HCT116 (cell line): ENCODE data around the gene SLC5A4. TPM values are rescaled to one million over a fixed set of nuclear protein-coding genes. Genes with fewer than 3 reads are reported as not detected.

Experiments
- ATAC-seq: fragments of 200-7000 bp; cut with Tn5 transposase; 2 replicates; pipeline ENCODE4 v1.9.1; 2020; ENCODE audit warnings: mild to moderate bottlenecking, moderate library complexity
- BruUV-seq: library from RNA; stranded (reverse); fragments of 400-500 nt; replicated peaks from 2 replicates; lab custom pipeline; 2021; lab: Mats Ljungman, UMichigan
- CTCF ChIA-PET: fragments of 300-600 bp; sonication (Branson Sonifier 250); formaldehyde crosslinking; loops from one replicate; lab custom pipeline; 2021; ENCODE audit warnings: antibody characterized with exemption; lab: Charles Lee
- POLR2A ChIA-PET: fragments of 300-600, 350-600 bp; sonication (Branson Sonifier 250); formaldehyde crosslinking; loops from one replicate; lab custom pipeline; 2021; ENCODE audit warnings: antibody characterized with exemption; lab: Charles Lee
- RAD21 ChIA-PET, 2 experiments: fragments of 300-600 bp; sonication (Branson Sonifier 250); formaldehyde crosslinking; loops; one replicate each; lab custom pipeline; 2023; ENCODE audit warnings: low total read pairs in 2 of 2; ENCODE audit not compliant: uncharacterized antibody in 2 of 2, unreplicated experiment in 2 of 2, low non-redundant PET in 1 of 2; lab: Charles Lee
- DNase-seq: peaks from one replicate; pipeline ENCODE4 v3.0.0-alpha.2; 2010; ENCODE audit warnings: low read depth, low spot score
- H2AFZ ChIP-seq: fragments of 200-600 bp; shearing (Covaris generic), sonication (generic); 2 replicates; pipeline ENCODE4 v1.6.1; 2017; ENCODE audit warnings: low read depth, mixed run types, mixed read lengths, antibody characterized with exemption, low read length; ENCODE audit not compliant: poor library complexity, severe bottlenecking
- H3K27ac ChIP-seq: 2 replicates; pipeline ENCODE4 v1.5.1; 2012; ENCODE audit warnings: low read depth, low read length
- H3K27me3 ChIP-seq: fragments of 200-600 bp; sonication (generic); 2 replicates; pipeline ENCODE4 v1.6.1; 2016; ENCODE audit warnings: mixed run types, low read length, mixed read lengths; ENCODE audit not compliant: insufficient read depth
- H3K36me3 ChIP-seq, 2 experiments: fragments of 200-500 bp in 1 of 2; fragments of 200-600 bp in 1 of 2; sonication (Bioruptor generic) in 1 of 2; sonication (generic) in 1 of 2; 2 replicates each; pipeline versions ENCODE4 v1.5.1 to v1.6.1; 2014 to 2016; ENCODE audit warnings: low read length in 2 of 2, inconsistent platforms in 1 of 2, mixed read lengths in 1 of 2, mixed run types in 1 of 2; ENCODE audit not compliant: insufficient read depth in 2 of 2, control insufficient read depth in 1 of 2
- H3K4me1 ChIP-seq, 2 experiments: fragments of 200-600 bp in 1 of 2; sonication (generic) in 1 of 2; 2 replicates each; pipeline versions ENCODE4 v1.5.1 to v1.6.1; 2012 to 2017; ENCODE audit warnings: low read length in 2 of 2, inconsistent platforms in 1 of 2, mild to moderate bottlenecking in 1 of 2, mixed read lengths in 1 of 2, mixed run types in 1 of 2, moderate library complexity in 1 of 2; ENCODE audit not compliant: insufficient read depth in 2 of 2, control insufficient read depth in 1 of 2
- H3K4me2 ChIP-seq: fragments of 200-600 bp; sonication (generic); 2 replicates; pipeline ENCODE4 v1.6.1; 2017; ENCODE audit warnings: mixed run types, low read length, mixed read lengths
- H3K4me3 ChIP-seq, 2 experiments: fragments of 200-600 bp in 1 of 2; sonication (generic) in 1 of 2; replicated peaks in 1 of 2; 2 replicates each; pipeline ENCODE4 v1.5.1; 2011 to 2016; ENCODE audit warnings: low read length in 2 of 2, control low read depth in 1 of 2, low read depth in 1 of 2, mild to moderate bottlenecking in 1 of 2, mixed read lengths in 1 of 2, mixed run types in 1 of 2
- H3K79me2 ChIP-seq: fragments of 200-600 bp; sonication (generic); 2 replicates; pipeline ENCODE4 v1.6.1; 2017; ENCODE audit warnings: mild to moderate bottlenecking, mixed run types, low read length, moderate library complexity, mixed read lengths; ENCODE audit not compliant: insufficient read depth
- H3K9ac ChIP-seq: fragments of 200-600 bp; sonication (generic); 2 replicates; pipeline ENCODE4 v1.6.1; 2016; ENCODE audit warnings: low read length, mixed read lengths
- H3K9me2 ChIP-seq: fragments of 200-600 bp; sonication (generic), shearing (Covaris generic); 2 replicates; pipeline ENCODE4 v1.6.1; 2017; ENCODE audit warnings: mixed run types, mild to moderate bottlenecking, moderate library complexity; ENCODE audit not compliant: insufficient read depth
- H3K9me3 ChIP-seq, 2 experiments: fragments of 200-500 bp in 1 of 2; fragments of 200-600 bp in 1 of 2; sonication (Bioruptor generic) in 1 of 2; sonication (generic) in 1 of 2; 2 replicates each; pipeline ENCODE4 v1.6.1; 2014 to 2017; ENCODE audit warnings: low read length in 2 of 2, mixed read lengths in 2 of 2, inconsistent platforms in 1 of 2, low read depth in 1 of 2, mild to moderate bottlenecking in 1 of 2, mixed run types in 1 of 2, moderate library complexity in 1 of 2; ENCODE audit not compliant: control insufficient read depth in 1 of 2, insufficient read depth in 1 of 2
- H4K20me1 ChIP-seq: fragments of 200-600 bp; sonication (generic), shearing (Covaris generic); 2 replicates; pipeline ENCODE4 v1.6.1; 2017; ENCODE audit warnings: mixed run types, mild to moderate bottlenecking, moderate library complexity; ENCODE audit not compliant: insufficient read depth
- CTCF ChIP-seq, 3 experiments: fragments of 200-600 bp in 1 of 3; sonication (generic) in 1 of 3; IDR thresholded peaks in 2 of 3; conservative IDR thresholded peaks in 1 of 3; 2 replicates each; pipeline ENCODE4 v1.5.1; 2012 to 2017; ENCODE audit warnings: low read depth in 2 of 3, low read length in 2 of 3, antibody characterized with exemption in 1 of 3, borderline replicate concordance in 1 of 3, control low read depth in 1 of 3, mild to moderate bottlenecking in 1 of 3, mixed read lengths in 1 of 3, mixed run types in 1 of 3, moderate library complexity in 1 of 3; ENCODE audit not compliant: insufficient read depth in 1 of 3
- EZH2phosphoT487 ChIP-seq: fragments of 200-600 bp; IDR thresholded peaks from 2 replicates; pipeline ENCODE4 v1.6.1; 2018; ENCODE audit warnings: antibody characterized with exemption, borderline replicate concordance
- POLR2A ChIP-seq: IDR thresholded peaks from 2 replicates; pipeline ENCODE4 v1.7.0; 2011; ENCODE audit warnings: borderline replicate concordance; ENCODE audit not compliant: insufficient read depth, insufficient read length; ENCODE audit errors: extremely low read depth
- intact Hi-C: fragments of 100-400 bp; cut with micrococcal nuclease; formaldehyde crosslinking; loops from 2 replicates; pipeline ENCODE4 v1.10.0; 2022
- total RNA-seq: library from RNA; stranded (reverse); gene quantifications from one replicate; pipeline ENCODE4 v1.2.1, GENCODE V29; 2021; ENCODE audit not compliant: unreplicated experiment

SLC5A4 gene
- total RNA-seq, 1 experiment from 2014 or later = 0.22 TPM

- RAD21 ChIA-PET = no interaction called here
- Histone ChIP-seq H3K4me2 (peak overlapping the region; percentile 99), H3K9me2 (no peaks in the 10 kb centered on the region), H3K79me2 (no peaks in the 10 kb centered on the region), H3K36me3 (peaks cover 0 to 4% of the 10 kb centered on the region in 2 experiments; a peak in 2 of 4 replicates)
- peak in 1 of 3 experiments; percentile 30; a peak in 1 of 6 replicates for TF ChIP-seq CTCF (IDR thresholded peaks at IDR 0.05 in 2 of 3, conservative IDR thresholded peaks at IDR 0.05 in 1 of 3; ENCODE audit: borderline replicate concordance in 1 of 3, insufficient read depth in 1 of 3, low read depth in 2 of 3, low read length in 2 of 3)
- TF ChIP-seq POLR2A = no peak
- no peak for TF ChIP-seq EZH2phosphoT487
- TF ChIP-seq, all 23 proteins: peak for 1
- Histone ChIP-seq H4K20me1 (no peaks in the 10 kb centered on the region), H3K4me3 (peak overlapping the region; percentile 59 to 70; a peak in 3 of 4 replicates), H2AFZ (no peak overlapping the region), H3K27ac (peak overlapping the region; percentile 48; the same call in 1 of the 2 replicates), H3K9ac (peak overlapping the region; percentile 71; the same call in 1 of the 2 replicates), H3K9me3 (no peaks in the 10 kb centered on the region), H3K4me1 (peaks cover 27 to 45% of the 10 kb centered on the region in 2 experiments), H3K27me3 (no peaks in the 10 kb centered on the region)
- intact Hi-C loops = loop anchor here (2.0 to 10.0 kb wide), 3 partner anchors 169 to 269 kb away; partner anchors contain the start of gene FBXO7
- ChIA-PET POLR2A (no interaction called here), CTCF (interaction anchor here (0.6 to 1.6 kb wide), 3 partner anchors 60 to 229 kb away, joined by 3 to 7 read pairs (median 3); no protein-coding TSS in a partner anchor)
- DNase-seq (no peak), ATAC-seq (peak; percentile 23)
- BruUV-seq = no TSS peak
Measured at GRCh38 chr22:32205974-32206773, 49.0 kb downstream of the SLC5A4 start.
